Hepatocyte (in vitro differentiated cells): Measurements from ENCODE around the gene RALGAPA2. TPM values are rescaled to one million over a fixed set of nuclear protein-coding genes. Genes with fewer than 3 reads are reported as not detected.

ENCODE experiments used
- DNase-seq: peaks from one replicate; pipeline ENCODE4 v3.0.0-alpha.2; 2016; ENCODE audit warnings: low spot score
- H2AFZ ChIP-seq: fragments of 200-600 bp; sonication (generic); 2 replicates; pipeline ENCODE4 v1.6.0; 2016; ENCODE audit warnings: antibody characterized with exemption, mild to moderate bottlenecking
- H3K27ac ChIP-seq: fragments of 200-600 bp; sonication (generic); 2 replicates; pipeline ENCODE4 v1.5.1; 2016; ENCODE audit warnings: mild to moderate bottlenecking
- H3K27me3 ChIP-seq: fragments of 200-600 bp; sonication (generic); 2 replicates; pipeline ENCODE4 v1.6.1; 2016
- H3K36me3 ChIP-seq: fragments of 200-600 bp; sonication (generic); replicated peaks from 2 replicates; pipeline ENCODE4 v1.5.1; 2016; ENCODE audit warnings: low read depth; ENCODE audit not compliant: insufficient read depth
- H3K4me1 ChIP-seq: fragments of 200-600 bp; sonication (generic); 2 replicates; pipeline ENCODE4 v1.5.1; 2016; ENCODE audit warnings: mild to moderate bottlenecking, moderate library complexity; ENCODE audit not compliant: insufficient read depth
- H3K4me2 ChIP-seq: fragments of 200-600 bp; sonication (generic); 2 replicates; pipeline ENCODE4 v1.6.0; 2016
- H3K4me3 ChIP-seq: fragments of 200-600 bp; sonication (generic); 2 replicates; pipeline ENCODE4 v1.5.1; 2016; ENCODE audit warnings: mild to moderate bottlenecking
- H3K79me2 ChIP-seq: fragments of 200-600 bp; sonication (generic); 2 replicates; pipeline ENCODE4 v1.6.0; 2017; ENCODE audit warnings: mild to moderate bottlenecking
- H3K9me2 ChIP-seq: fragments of 200-600 bp; sonication (generic); replicated peaks from 2 replicates; pipeline ENCODE4 v1.6.0; 2017; ENCODE audit warnings: mild to moderate bottlenecking; ENCODE audit not compliant: insufficient read depth
- H3K9me3 ChIP-seq: fragments of 200-600 bp; sonication (generic); 2 replicates; pipeline ENCODE4 v1.5.1; 2016; ENCODE audit warnings: low read depth, mild to moderate bottlenecking
- H4K20me1 ChIP-seq: fragments of 200-600 bp; sonication (generic); 2 replicates; pipeline ENCODE4 v1.6.0; 2016; ENCODE audit warnings: mild to moderate bottlenecking; ENCODE audit not compliant: insufficient read depth, poor library complexity, severe bottlenecking
- EZH2 ChIP-seq: fragments of 200-600 bp; sonication (generic); IDR thresholded peaks from 2 replicates; pipeline ENCODE4 v1.6.1; 2016; ENCODE audit warnings: antibody characterized with exemption, mild to moderate bottlenecking, borderline replicate concordance
- EZH2phosphoT487 ChIP-seq: fragments of 200-600 bp; sonication (generic); IDR thresholded peaks from one replicate; pipeline ENCODE4 v1.6.1; 2018; ENCODE audit warnings: antibody characterized with exemption, mild to moderate bottlenecking, low read depth, moderate library complexity; ENCODE audit not compliant: unreplicated experiment, severe bottlenecking
- WGBS: methylation state at CpG from one replicate; pipeline ENCODE4 v1.1.6; 2016; ENCODE audit warnings: low lambda C conversion rate; ENCODE audit errors: missing lambda C conversion rate; 5-methylcytosine and 5-hydroxymethylcytosine counted together
- polyA plus RNA-seq: library from polyadenylated mRNA; unstranded; fragments of >200 nt; fragmentation: Nextera tagmentation; extraction: Ambion mirVana; gene quantifications from 2 replicates; pipeline ENCODE4 v1.2.1, GENCODE V29; 2016
- total RNA-seq: library from RNA; depleted of rRNA; stranded (reverse); fragments of >200 nt; gene quantifications from 2 replicates; pipeline ENCODE4 v1.2.3, GENCODE V29; 2014
- TF ChIP-seq, protein P1 (sequence below): fragments of 200-600 bp; sonication (generic); IDR thresholded peaks from 2 replicates; pipeline ENCODE4 v1.5.1; 2016; ENCODE audit warnings: antibody characterized with exemption, mild to moderate bottlenecking; ENCODE audit not compliant: poor library complexity

Gene RALGAPA2
- total and polyA plus RNA-seq, 2 experiments from 2014 or later = 16.8 to 35.3 TPM

DNA sequence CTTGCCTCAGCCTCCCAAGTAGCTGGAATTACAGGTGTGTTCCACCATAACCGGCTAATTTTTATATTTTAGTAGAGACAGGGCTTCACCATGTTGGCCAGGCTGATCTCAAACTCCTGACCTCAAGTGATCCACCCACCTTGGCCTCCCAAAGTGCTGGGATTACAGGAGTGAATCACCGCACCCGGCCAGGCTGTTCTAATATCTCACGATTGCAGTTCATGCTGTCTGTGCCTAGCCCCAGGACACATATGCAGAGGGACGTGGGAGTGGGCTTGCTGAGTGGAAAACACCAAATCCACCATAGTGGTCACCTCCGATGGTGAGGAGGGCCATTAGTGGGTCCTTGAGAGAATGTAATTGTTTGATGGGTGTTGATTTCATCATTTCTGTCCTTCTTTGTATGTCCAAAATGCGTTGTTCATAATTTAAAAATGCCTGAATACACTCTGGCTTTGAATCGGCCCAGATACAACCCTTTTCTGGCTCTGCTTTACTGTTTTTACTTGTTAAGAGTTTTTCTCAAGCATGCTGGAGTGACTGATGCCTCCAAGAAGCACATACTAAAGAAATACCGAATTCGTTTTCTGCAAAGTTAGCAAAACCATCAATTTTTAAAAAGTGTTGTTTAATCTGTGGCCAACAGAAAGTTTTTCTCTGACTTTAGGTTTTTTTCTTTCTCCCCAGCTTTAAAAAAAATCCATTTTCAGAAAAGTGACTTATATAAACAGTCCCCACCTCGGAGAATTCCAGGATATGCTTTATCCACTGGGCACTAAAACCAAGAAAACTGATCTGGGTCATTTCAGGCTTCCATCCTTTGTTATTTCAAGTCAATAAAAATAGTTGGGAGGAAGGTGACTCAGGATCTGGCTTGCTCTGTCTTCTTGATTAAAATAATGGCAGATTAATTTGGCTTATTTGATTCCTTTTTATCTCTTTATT, 18.8 kb upstream of the RALGAPA2 start:
- H3K27ac ChIP-seq = no peak overlapping the region
- H3K79me2 ChIP-seq = no peaks in the 10 kb centered on the region
- no peaks in the 10 kb centered on the region for H3K4me1 ChIP-seq

DNA sequence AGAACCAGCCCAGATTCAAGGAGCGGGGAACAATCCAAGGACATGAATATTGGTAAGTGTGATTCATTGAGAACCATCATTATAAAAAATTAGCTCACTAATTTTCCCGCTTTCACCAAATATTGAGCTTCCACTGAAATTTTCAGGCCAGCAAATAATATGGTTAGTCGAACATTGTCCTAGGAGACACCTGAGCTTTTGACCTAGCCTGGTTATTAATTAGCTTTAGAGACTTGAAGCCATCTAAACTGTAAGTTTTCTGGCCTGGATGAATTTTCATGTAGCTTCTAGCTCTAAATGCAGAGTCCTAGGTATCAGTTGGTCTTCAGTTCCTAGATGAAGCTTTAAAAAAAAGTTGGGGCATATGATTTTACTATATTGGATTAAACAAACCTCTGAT, 17.1 kb upstream of the RALGAPA2 start:
- Histone ChIP-seq H2AFZ (no peak overlapping the region), H3K9me2 (no peaks in the 10 kb centered on the region), H3K4me2 (no peak overlapping the region), H3K4me3 (no peak overlapping the region), H3K36me3 (no peaks in the 10 kb centered on the region), H3K9me3 (no peaks in the 10 kb centered on the region), H3K79me2 (no peaks in the 10 kb centered on the region), H3K4me1 (no peaks in the 10 kb centered on the region), H3K27me3 (no peaks in the 10 kb centered on the region), H4K20me1 (no peaks in the 10 kb centered on the region), H3K27ac (no peak overlapping the region)
- DNase-seq = no peak
- TF ChIP-seq EZH2phosphoT487 = no peak
- TF ChIP-seq, protein P1, sequence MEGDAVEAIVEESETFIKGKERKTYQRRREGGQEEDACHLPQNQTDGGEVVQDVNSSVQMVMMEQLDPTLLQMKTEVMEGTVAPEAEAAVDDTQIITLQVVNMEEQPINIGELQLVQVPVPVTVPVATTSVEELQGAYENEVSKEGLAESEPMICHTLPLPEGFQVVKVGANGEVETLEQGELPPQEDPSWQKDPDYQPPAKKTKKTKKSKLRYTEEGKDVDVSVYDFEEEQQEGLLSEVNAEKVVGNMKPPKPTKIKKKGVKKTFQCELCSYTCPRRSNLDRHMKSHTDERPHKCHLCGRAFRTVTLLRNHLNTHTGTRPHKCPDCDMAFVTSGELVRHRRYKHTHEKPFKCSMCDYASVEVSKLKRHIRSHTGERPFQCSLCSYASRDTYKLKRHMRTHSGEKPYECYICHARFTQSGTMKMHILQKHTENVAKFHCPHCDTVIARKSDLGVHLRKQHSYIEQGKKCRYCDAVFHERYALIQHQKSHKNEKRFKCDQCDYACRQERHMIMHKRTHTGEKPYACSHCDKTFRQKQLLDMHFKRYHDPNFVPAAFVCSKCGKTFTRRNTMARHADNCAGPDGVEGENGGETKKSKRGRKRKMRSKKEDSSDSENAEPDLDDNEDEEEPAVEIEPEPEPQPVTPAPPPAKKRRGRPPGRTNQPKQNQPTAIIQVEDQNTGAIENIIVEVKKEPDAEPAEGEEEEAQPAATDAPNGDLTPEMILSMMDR = no peak
- TF ChIP-seq EZH2 = no peak
- WGBS = 89% methylated on average over 3 of the region's 3 CpGs

More for the DNA sequence above, 18.8 kb upstream of the RALGAPA2 start:
- Histone ChIP-seq H3K36me3 (no peaks in the 10 kb centered on the region), H4K20me1 (no peaks in the 10 kb centered on the region), H3K9me3 (no peaks in the 10 kb centered on the region), H3K9me2 (no peaks in the 10 kb centered on the region), H3K27me3 (no peaks in the 10 kb centered on the region), H3K4me2 (no peak overlapping the region), H3K4me3 (no peak overlapping the region), H2AFZ (no peak overlapping the region)
- DNase-seq = no peak
- 88% methylated on average over 11 of the region's 11 CpGs for WGBS
- TF ChIP-seq, protein P1 = no peak
- no peak for TF ChIP-seq EZH2phosphoT487
- no peak for TF ChIP-seq EZH2

DNA sequence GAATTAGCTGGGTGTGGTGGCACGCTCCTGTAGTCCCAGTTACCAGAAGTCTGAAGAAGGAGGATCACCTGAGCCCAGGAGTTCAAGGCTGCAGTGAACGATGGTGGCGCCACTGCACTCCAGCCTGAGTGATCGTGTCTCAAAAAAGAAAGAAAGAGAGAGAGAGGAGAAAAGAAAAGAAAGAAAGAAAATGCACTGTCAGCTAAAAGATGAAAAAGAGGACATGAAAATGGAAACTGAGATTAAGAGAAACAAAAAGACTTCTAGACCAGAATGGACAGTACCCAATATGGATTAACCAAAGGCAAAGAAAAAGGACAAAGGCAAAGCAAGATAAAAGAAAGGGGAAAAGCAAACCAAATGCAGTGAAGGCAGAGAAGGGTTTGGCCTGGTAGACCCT, 9.0 kb upstream of the RALGAPA2 start:
- Histone ChIP-seq H2AFZ (no peak overlapping the region), H3K9me2 (no peaks in the 10 kb centered on the region), H3K27me3 (no peaks in the 10 kb centered on the region), H3K9me3 (no peaks in the 10 kb centered on the region), H3K4me1 (no peaks in the 10 kb centered on the region), H3K79me2 (no peaks in the 10 kb centered on the region), H4K20me1 (no peaks in the 10 kb centered on the region), H3K4me3 (no peak overlapping the region), H3K27ac (no peak overlapping the region), H3K4me2 (no peak overlapping the region), H3K36me3 (no peaks in the 10 kb centered on the region)
- TF ChIP-seq, protein P1 = no peak
- TF ChIP-seq EZH2phosphoT487 = no peak
- 94% methylated on average over 4 of the region's 4 CpGs for WGBS
- DNase-seq = no peak
